Stimulated activated naive CD4-positive, alpha-beta T cell treated with Interleukin-2 at 50 U/mL for 16 hours (primary cell): Measurements from ENCODE around the gene PID1.
"Not testable (repeated sequence)": the region's sequence is repeated elsewhere in the genome, so short reads cannot be mapped to it uniquely, and the experiment has no call there.

Experiments used
- DNase-seq: peaks from one replicate; lab custom pipeline; 2025; lab: John Stamatoyannopoulos, UW

The PID1 gene

GRCh38 chr2:229111744-229112143, 159.3 kb downstream of the PID1 start:
- no peak for DNase-seq

- DNase-seq: no peak
Measured at GRCh38 chr2:229109195-229109594, 161.9 kb downstream of the PID1 start.

GRCh38 chr2:229107601-229108000, 163.5 kb downstream of the PID1 start:
- DNase-seq: no peak

- no peak for DNase-seq
Measured at GRCh38 chr2:229104974-229105387, 166.1 kb downstream of the PID1 start.

GRCh38 chr2:229104025-229104424, 167.1 kb downstream of the PID1 start:
- DNase-seq: no peak

GRCh38 chr2:229101314-229101713, 169.8 kb downstream of the PID1 start:
- DNase-seq: no peak

- DNase-seq: no peak
Measured at GRCh38 chr2:229099231-229099630, 171.9 kb downstream of the PID1 start.

GRCh38 chr2:229098801-229099200, 172.3 kb downstream of the PID1 start:
- no peak for DNase-seq

GRCh38 chr2:229096409-229097066, 174.5 kb downstream of the PID1 start:
- no peak for DNase-seq

GRCh38 chr2:229095472-229095871, 175.6 kb downstream of the PID1 start:
- no peak for DNase-seq

GRCh38 chr2:229090225-229090624, 180.9 kb downstream of the PID1 start:
- no peak for DNase-seq

- DNase-seq: no peak
Measured at GRCh38 chr2:229089776-229090175, 181.3 kb downstream of the PID1 start.

GRCh38 chr2:229088966-229089700, 182.0 kb downstream of the PID1 start:
- no peak for DNase-seq

GRCh38 chr2:229088517-229088913, 182.6 kb downstream of the PID1 start:
- DNase-seq: no peak

- DNase-seq: no peak
Measured at GRCh38 chr2:229087843-229088516, 183.1 kb downstream of the PID1 start.

- no peak for DNase-seq
Measured at GRCh38 chr2:229087267-229087666, 183.8 kb downstream of the PID1 start.

- no peak for DNase-seq
Measured at GRCh38 chr2:229085439-229085838, 185.6 kb downstream of the PID1 start.

- no peak for DNase-seq
Measured at GRCh38 chr2:229084447-229084846, 186.6 kb downstream of the PID1 start.

GRCh38 chr2:229083606-229084340, 187.3 kb downstream of the PID1 start:
- DNase-seq: no peak

GRCh38 chr2:229081411-229081810, 189.7 kb downstream of the PID1 start:
- DNase-seq: no peak

GRCh38 chr2:229080172-229080571, 190.9 kb downstream of the PID1 start:
- no peak for DNase-seq

GRCh38 chr2:229076886-229077285, 194.2 kb downstream of the PID1 start:
- not testable (repeated sequence) for DNase-seq
